ENCODE measurements around the gene LITAFD. TPM values are rescaled to one million over a fixed set of nuclear protein-coding genes. Genes with fewer than 3 reads are reported as not detected.
A peak's percentile ranks its signal among the peaks of the same experiment; 100 is the strongest.

The LITAFD gene
- total RNA-seq, 1 donor from 2014 or later = not detected

GRCh38 chr16:8920645-8921346 lies 38.6 kb downstream of the LITAFD start:
- DNase-seq = no peak

- no peak for DNase-seq
These were observed 39.3 kb downstream of the LITAFD start for GRCh38 chr16:8921347-8921984.

- DNase-seq = peak; percentile 17
These were observed 41.0 kb downstream of the LITAFD start for GRCh38 chr16:8923199-8923598.

GRCh38 chr16:8924214-8924613 lies 42.1 kb downstream of the LITAFD start:
- no peak for DNase-seq

GRCh38 chr16:8925455-8925854 lies 43.3 kb downstream of the LITAFD start:
- DNase-seq = no peak

- no peak for DNase-seq
These were observed 44.7 kb downstream of the LITAFD start for GRCh38 chr16:8926827-8927226.

- no peak for DNase-seq
These were observed 46.4 kb downstream of the LITAFD start for GRCh38 chr16:8928467-8928957.

GRCh38 chr16:8929086-8929748 lies 47.1 kb downstream of the LITAFD start:
- no peak for DNase-seq

GRCh38 chr16:8931859-8932258 lies 49.7 kb downstream of the LITAFD start:
- DNase-seq = peak; percentile 82

- no peak for DNase-seq
These were observed 52.5 kb downstream of the LITAFD start for GRCh38 chr16:8934601-8935000.

Other genes with a start within 250 kb of the LITAFD start
- gene ABAT, start 207.7 kb upstream of the LITAFD start, total RNA-seq = 18.9 TPM
- gene TMEM186, start 84.7 kb upstream of the LITAFD start, total RNA-seq = 5.9 TPM
- 27.9 TPM for gene PMM2, start 84.5 kb upstream of the LITAFD start, total RNA-seq
- 78.0 TPM for gene CARHSP1, start 13.3 kb upstream of the LITAFD start, total RNA-seq
- gene USP7, start 81.6 kb downstream of the LITAFD start, total RNA-seq = 103 TPM
- gene HAPSTR1, start 209.3 kb downstream of the LITAFD start, total RNA-seq = 83.2 TPM

Measured in tongue (tissue), 2 donors.